Dermis microvascular lymphatic vessel endothelial cell (primary cell): ENCODE results near the gene ADGRL1. TPM values are rescaled to one million over a fixed set of nuclear protein-coding genes. Genes with fewer than 3 reads are reported as not detected.
"Not testable (repeated sequence)": the region's sequence is repeated elsewhere in the genome, so short reads cannot be mapped to it uniquely, and the experiment has no call there.

Experiments used
- DNase-seq, 2 donors: peaks; one replicate each; pipeline versions ENCODE4 v3.0.0 to v3.0.0-alpha.2; 2010; ENCODE audit warnings: low read depth in 2 of 2
- total RNA-seq: library from RNA; depleted of rRNA; stranded (reverse); fragments of >200 nt; gene quantifications from 2 replicates; pipeline ENCODE4 v1.2.1, GENCODE V29; 2014

ADGRL1 gene
- total RNA-seq, 1 donor from 2014 or later: 3.2 TPM

DNA sequence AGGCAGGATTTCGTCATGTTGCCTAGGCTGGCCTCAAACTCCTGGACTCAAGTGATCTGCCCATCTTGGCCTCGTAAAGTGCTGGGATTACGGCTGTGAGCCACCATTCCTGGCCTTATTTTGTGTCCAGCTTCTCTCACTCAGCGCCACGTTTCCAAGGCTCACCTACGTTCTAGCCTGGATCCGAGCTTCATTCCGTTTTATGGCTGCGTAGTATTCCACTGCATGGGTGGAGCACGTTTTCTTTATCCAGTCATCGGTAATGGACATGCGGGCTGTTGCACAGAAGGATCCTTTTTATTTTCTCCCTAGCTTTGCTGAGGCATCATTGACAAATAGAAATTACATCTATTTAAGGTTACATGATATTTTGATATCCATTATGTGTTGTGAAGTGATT is 16.6 kb downstream of the ADGRL1 start:
- DNase-seq: no peak

DNA sequence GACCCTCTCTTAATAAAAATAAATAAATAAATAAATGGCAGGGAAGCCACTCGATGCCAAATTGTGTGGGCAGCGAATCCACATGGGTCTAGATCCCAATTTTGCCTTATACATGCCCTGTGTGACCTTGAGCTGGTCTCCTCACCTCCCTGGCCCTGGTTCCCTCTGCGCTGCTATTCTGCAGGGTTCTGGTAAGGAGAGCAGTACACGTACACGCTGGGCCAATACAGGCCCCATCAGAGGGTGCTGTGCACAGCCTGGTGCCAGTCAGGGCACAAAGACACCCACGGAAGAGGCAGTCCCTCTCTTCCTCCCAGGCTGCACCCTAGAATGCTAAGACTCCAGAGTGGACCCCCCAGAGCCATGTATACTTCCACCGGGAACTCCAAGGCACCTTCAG is 17.9 kb downstream of the ADGRL1 start:
- DNase-seq: not testable (repeated sequence)

GRCh38 chr19:14187561-14187960 is 18.4 kb downstream of the ADGRL1 start:
- no peak for DNase-seq

- DNase-seq: not testable (repeated sequence)
These were observed 19.3 kb downstream of the ADGRL1 start for GRCh38 chr19:14186684-14187083.

DNA sequence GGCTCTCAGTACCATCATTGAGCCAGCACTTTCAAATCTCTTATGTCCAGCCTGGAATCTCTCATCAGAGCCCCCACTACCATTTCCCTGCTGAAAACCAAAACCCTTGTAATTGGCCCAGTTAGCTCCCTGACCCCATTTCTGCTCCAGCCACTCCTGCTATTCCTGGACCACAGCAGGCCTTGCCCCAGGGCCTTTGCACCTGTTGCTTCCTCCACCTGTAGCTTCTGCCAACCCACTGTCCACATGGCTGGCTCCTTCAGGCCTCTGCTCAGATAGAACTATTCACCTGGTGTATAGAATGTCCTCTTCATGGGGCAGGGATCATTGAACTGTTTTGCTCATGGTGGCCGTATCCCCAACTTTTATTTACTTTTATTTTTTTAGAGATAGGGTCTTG is 20.3 kb downstream of the ADGRL1 start:
- not testable (repeated sequence) for DNase-seq

DNA sequence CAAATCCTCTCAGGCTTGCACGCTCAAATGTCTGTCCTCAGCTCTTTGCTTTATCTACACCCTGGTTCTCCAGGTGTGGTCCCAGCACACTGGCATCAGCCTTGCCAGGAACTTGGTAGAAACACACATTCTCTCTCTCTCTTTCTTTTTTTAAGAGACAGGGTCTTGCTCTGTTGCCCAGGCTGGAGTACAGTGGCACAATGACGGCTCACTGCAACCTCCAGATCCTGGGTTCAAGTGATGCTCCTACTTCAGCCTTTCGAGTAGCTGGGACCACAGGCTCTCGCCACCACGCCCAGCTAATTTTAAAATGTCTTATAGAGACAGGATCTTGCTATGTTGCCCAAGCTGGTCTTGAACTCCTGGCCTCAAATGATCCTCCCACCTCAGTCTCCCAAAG is 20.8 kb downstream of the ADGRL1 start:
- no peak for DNase-seq

DNA sequence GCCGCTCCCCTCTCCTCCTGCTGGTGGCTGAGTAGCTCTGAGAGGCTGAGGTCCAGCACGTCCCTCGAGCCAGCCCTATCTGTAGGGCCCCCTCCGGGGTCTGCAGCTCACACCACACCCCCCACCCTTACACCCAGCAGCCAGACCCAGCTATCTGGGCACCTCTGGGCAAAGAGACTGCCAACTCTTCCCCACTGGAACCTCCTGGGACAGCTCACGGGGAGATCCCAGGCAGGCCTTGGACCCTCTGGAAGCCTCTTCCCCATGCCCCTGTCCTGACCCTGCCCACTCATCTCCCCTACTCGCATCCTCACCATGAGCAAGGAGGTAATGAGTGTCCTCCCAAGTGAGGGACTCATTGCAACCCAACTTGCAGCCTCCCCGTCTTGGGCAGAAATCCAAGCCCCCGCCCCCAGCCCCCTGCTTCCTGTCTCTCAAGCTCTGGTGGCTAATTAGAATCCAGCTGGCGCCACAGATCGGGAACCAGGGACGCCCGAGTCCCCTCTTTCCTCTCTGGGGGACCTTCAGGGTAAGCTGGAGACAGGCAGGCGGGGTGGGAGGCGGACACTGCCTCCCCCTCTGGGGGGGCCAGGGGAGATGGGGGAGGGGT is 22.1 kb downstream of the ADGRL1 start:
- DNase-seq: no peak

- no peak for DNase-seq
These were observed 23.5 kb downstream of the ADGRL1 start for GRCh38 chr19:14182476-14182875.

- DNase-seq: no peak
These were observed 24.1 kb downstream of the ADGRL1 start for GRCh38 chr19:14181906-14182305.

GRCh38 chr19:14181199-14181598 is 24.8 kb downstream of the ADGRL1 start:
- DNase-seq: not testable (repeated sequence)

DNA sequence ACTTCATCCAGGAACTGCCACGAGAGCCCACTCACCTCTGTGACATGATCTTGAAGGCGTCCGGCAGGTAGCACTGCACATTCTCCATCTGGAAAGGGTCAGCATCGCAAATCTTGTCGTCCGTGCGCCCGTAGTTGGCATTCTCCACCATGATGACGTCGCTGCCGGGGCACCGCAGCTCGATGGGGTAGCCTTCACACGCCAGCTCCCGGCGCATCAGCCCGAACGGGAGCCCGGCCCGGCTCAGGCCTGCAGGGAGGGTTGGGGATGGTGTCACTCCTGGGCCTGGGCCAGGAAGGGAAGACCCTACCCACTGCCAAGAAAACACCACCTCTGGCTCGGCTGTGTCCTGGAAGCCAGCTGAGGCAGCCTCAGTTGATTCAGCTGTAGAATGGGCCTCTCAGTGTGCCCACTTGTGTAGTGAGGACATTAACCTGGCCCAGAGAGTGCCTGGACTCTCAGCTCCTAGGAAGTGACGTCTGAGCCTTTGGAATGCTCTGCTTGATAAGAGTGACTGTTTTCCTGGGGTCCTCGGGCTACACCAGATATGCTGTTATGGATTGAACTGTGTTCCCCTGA is 28.4 kb downstream of the ADGRL1 start:
- DNase-seq: no peak

DNA sequence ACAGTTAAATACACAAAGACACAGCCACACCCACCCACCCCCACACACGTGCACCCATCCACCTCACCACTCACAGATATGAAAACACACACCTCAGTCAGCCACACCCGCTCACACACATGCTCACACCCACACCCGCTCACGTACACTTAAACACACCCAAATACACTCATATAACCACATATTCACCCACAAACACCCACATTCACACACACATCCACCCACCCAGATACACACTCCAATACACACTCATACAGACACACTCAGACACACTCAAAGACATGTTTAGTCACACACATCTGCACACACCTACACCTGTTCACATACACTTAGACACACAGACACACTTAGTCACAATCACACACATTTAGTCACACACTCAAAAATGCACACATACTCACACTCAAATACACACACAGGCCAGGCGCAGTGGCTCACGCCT is 30.6 kb downstream of the ADGRL1 start:
- DNase-seq: no peak

DNA sequence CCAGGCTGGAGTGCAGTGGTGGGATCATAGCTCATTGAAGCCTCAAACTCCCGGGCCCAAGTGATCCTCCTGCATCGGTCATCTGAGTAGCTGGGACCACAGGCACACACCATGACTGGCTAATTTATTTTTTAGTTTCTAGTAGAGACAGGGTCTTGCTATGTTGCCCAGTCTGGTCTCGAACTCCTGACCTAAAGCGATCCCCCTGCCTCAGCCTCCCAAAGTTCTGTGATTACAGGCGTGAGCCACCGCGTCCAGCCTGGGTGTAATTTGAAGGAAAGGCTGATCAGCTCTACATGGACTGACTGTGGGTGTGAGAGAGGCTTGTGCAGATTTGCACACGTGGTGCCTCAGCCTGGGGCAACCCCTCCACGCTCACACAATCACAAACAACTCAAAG is 31.1 kb downstream of the ADGRL1 start:
- no peak for DNase-seq

- no peak for DNase-seq
These were observed 37.0 kb downstream of the ADGRL1 start for GRCh38 chr19:14168993-14169392.

DNA sequence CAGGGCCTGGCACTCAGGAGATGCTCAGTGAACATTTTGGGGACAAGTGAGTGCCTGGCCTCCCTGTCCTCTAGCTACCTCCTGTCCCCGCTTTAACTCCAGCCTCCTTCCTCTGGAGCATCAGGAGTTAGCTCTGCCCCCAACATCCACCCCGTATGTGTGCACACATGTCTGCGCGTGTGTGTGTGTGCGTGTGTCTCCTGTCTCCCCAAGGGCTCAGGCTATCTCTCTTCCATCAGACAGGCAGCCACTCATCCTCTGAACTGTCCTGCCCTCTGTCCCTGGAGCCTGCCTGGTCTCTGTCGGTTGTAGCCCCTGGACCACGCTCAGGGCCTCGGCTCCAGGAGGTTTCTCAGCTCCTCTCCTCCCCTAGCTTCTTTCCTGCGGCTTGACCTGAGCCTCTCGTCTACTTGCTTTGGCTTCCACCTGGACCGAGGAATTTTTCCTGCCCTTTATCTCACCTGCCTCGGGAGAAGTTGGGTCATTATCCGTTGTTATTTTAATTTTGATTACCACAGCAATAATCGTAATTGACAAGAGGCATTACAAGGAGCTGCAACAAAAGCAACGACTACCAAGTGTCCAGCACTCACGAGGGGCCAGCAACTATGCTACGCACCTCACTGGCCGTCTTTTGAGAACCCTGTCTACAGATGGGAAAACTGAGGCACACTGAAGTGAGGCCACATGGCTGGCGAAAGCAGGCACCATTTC is 37.6 kb downstream of the ADGRL1 start:
- DNase-seq: no peak

DNA sequence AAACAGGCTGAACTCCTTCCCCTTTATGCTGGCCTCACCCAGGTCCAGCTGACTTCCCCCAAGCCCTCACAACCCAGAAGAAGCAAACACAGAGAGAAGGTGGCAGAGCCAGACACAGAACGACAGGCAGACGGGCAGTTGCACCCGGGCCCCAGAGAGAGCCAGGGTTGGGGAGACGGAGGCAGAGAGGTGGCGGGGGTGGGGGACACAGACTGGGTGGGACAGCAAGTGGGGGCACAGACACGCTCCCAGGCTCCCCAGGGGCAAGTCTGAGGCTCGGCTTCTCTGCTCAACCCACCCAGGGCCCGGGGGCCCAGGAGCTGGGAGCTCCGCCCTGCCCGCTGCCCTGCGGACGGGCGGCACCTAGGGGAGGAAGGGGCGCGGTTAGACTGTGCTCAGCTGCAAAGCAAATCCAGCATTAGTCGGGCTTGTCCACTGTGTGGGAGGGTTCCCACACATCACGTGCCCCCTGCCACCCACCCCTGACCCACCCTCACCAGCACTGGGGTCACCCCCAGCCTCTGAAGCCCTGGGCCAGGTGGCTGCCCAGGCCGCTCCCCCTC is 38.3 kb downstream of the ADGRL1 start:
- DNase-seq: no peak

DNA sequence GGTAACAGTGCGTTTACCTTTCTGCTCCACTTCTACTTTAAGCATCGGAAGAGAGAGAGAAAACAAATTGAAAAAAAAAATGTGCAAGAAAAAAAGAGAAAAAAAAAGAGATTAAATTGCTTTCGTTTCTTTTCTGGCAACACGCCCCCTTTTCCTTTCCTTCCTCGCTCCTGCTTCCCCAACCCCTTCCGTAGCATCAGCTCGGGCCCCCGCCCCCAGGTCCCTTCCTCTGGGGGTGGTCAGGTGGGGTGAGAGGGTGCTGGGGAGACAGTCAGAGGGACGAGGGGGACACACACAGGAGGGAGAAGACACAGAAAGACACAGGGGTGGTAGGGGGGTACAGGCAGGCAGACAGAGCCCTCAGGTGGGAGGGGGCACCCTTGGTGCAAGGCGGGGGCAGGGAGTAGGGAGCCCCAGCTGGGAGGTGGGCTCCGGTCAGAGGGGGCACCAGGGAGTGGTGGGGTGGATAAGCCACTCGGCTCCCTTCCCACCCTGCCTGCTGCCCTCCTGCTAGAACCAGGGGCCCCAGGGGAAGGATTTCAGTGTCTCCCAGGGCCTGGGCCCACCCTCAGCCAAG is 38.9 kb downstream of the ADGRL1 start:
- no peak for DNase-seq

- no peak for DNase-seq
These were observed 39.8 kb downstream of the ADGRL1 start for GRCh38 chr19:14165990-14166830.

DNA sequence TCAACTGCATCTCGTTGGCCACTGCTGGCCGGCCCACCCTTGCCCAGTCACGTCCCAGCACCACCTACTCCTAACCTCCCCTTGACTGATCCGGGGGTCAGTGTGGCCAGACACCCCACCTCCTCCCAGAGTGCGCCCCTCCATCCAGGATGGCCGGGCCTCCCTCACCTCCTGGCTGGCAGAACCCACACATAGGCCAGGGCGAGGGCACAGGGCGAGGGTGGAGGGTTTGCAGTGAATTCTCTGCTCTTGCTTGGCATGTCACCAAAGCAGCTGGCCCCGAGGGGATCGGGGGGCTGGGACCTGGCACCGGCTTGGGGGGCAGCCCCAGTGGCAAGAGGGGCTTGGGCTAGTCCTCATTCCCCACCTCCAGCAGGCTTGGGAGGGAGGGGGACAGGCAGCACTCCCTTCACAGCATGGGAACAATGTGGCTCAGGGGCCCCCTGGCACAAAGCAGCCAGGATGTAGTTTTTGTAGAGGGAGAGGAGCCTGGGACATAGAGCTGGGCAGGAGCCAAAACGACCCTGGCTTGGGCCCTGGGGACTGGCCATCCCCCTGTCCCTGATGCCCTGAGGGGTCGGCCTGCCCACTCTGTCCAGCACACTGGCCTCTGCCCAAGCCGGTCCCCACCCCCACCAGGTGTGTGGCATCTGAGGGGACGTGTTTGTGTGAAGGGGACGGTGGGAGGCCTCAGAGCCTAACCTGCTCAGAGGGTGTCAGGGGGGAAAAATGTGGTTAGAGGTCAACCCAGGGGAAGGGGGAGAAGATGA is 41.1 kb downstream of the ADGRL1 start:
- no peak for DNase-seq

- DNase-seq: no peak
These were observed 41.9 kb downstream of the ADGRL1 start for GRCh38 chr19:14164082-14164481.

DNA sequence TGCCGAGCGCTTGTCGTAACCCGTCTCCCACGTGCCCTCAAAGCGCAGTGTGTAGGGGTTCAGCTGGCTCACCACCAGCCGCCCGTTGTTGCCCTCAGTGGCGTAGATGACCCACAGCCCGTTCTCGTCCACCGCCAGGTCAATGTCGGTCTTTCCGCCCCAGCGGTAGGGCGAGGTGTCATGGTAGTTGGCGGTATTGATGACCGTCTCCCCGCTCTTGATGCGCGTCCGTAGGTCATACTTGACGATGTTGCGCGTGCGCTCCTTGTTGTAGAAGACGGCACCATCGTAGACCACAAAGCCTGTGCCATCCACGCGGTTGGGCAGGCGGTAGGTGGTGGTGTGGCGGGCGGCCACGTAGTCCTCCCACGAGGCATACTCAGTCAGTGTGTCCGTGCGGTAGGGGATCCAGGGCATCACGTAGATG is 43.1 kb downstream of the ADGRL1 start:
- DNase-seq: no peak
